WTC11 (cell line): Measurements from ENCODE around the gene ATN1. TPM values are rescaled to one million over a fixed set of nuclear protein-coding genes. Genes with fewer than 3 reads are reported as not detected.

ENCODE experiments used
- ATAC-seq: fragments of 200-7000 bp; cut with Tn5 transposase; 2 replicates; pipeline ENCODE4 v1.10.0; 2021; ENCODE audit warnings: mild to moderate bottlenecking, moderate library complexity
- CTCF ChIA-PET: fragments of 300-600 bp; sonication (Branson Sonifier 250); formaldehyde crosslinking; loops from one replicate; lab custom pipeline; 2021; ENCODE audit warnings: antibody characterized with exemption; lab: Charles Lee
- POLR2A ChIA-PET: fragments of 350-600 bp; sonication (Branson Sonifier 250); formaldehyde crosslinking; loops from one replicate; lab custom pipeline; 2021; ENCODE audit warnings: antibody characterized with exemption; lab: Charles Lee
- DNase-seq: peaks from one replicate; pipeline ENCODE4 v3.0.0; 2021; ENCODE audit warnings: low spot score
- H3K27ac Mint-ChIP-seq: 2 replicates; pipeline ENCODE4 v1.8.0; 2021; ENCODE audit warnings: mixed read lengths
- H3K27me3 Mint-ChIP-seq: 2 replicates; pipeline ENCODE4 v1.8.0; 2021; ENCODE audit warnings: low read depth, mild to moderate bottlenecking, moderate library complexity, mixed read lengths
- H3K36me3 Mint-ChIP-seq: 2 replicates; pipeline ENCODE4 v1.8.0; 2021; ENCODE audit warnings: mixed read lengths
- H3K4me1 Mint-ChIP-seq: 2 replicates; pipeline ENCODE4 v1.8.0; 2022; ENCODE audit warnings: mixed read lengths
- H3K4me3 Mint-ChIP-seq: 2 replicates; pipeline ENCODE4 v1.8.0; 2021; ENCODE audit warnings: mild to moderate bottlenecking, moderate library complexity, mixed read lengths
- H3K9me3 Mint-ChIP-seq: 2 replicates; pipeline ENCODE4 v1.8.0; 2021; ENCODE audit warnings: mixed read lengths
- ELF4 ChIP-seq: sonication (generic); formaldehyde crosslinking; IDR thresholded peaks from 2 replicates; pipeline ENCODE4 v1.8.1; 2022; ENCODE audit warnings: low read depth, mild to moderate bottlenecking, moderate library complexity, missing genetic modification reagents
- FOXP1 ChIP-seq: sonication (generic); formaldehyde crosslinking; IDR thresholded peaks from 2 replicates; pipeline ENCODE4 v1.8.0; 2022; ENCODE audit warnings: missing genetic modification reagents, mild to moderate bottlenecking, moderate library complexity, borderline replicate concordance
- HMGA2 ChIP-seq: fragments of 250-450 bp; sonication (Bioruptor Pico); IDR thresholded peaks from 2 replicates; pipeline ENCODE4 v1.4.0; 2021; ENCODE audit warnings: mild to moderate bottlenecking, moderate library complexity
- NFATC4 ChIP-seq: fragments of 250-450 bp; sonication (Bioruptor Pico); IDR thresholded peaks from 2 replicates; pipeline ENCODE4 v1.9.0; 2021; ENCODE audit warnings: mild to moderate bottlenecking
- NFE2L1 ChIP-seq: sonication (generic); formaldehyde crosslinking; IDR thresholded peaks from 2 replicates; pipeline ENCODE4 v1.8.1; 2023; ENCODE audit warnings: missing genetic modification reagents
- RORB ChIP-seq: fragments of 250-450 bp; sonication (Bioruptor Pico); IDR thresholded peaks from 2 replicates; pipeline ENCODE4 v1.9.0; 2021; ENCODE audit warnings: mild to moderate bottlenecking
- total RNA-seq: library from RNA; stranded (reverse); gene quantifications from 3 replicates; pipeline ENCODE4 v1.2.3, GENCODE V29; 2021
- TF ChIP-seq, protein P1 (sequence below): sonication (generic); formaldehyde crosslinking; IDR thresholded peaks from 2 replicates; pipeline ENCODE4 v1.8.1; 2022; ENCODE audit warnings: mild to moderate bottlenecking, missing genetic modification reagents, moderate library complexity, borderline replicate concordance
- TF ChIP-seq, protein P2 (sequence below): sonication (generic); formaldehyde crosslinking; IDR thresholded peaks from 2 replicates; pipeline ENCODE4 v1.8.0; 2023; ENCODE audit warnings: missing genetic modification reagents, mild to moderate bottlenecking, borderline replicate concordance
- TF ChIP-seq, protein P3 (sequence below): sonication (generic); formaldehyde crosslinking; IDR thresholded peaks from 2 replicates; pipeline ENCODE4 v1.8.1; 2023; ENCODE audit warnings: mild to moderate bottlenecking, missing genetic modification reagents
- TF ChIP-seq, protein P4 (sequence below): fragments of 250-450 bp; sonication (Bioruptor Pico); IDR thresholded peaks from 2 replicates; pipeline ENCODE4 v1.9.0; 2021; ENCODE audit warnings: mild to moderate bottlenecking, borderline replicate concordance
- TF ChIP-seq, protein P5 (sequence below): fragments of 250-450 bp; sonication (Bioruptor Pico); IDR thresholded peaks from 2 replicates; pipeline ENCODE4 v1.9.0; 2021; ENCODE audit warnings: moderate library complexity, mild to moderate bottlenecking, inconsistent platforms, borderline replicate concordance
- TF ChIP-seq, protein P6 (sequence below): fragments of 250-450 bp; sonication (Bioruptor Pico); IDR thresholded peaks from 2 replicates; pipeline ENCODE4 v1.8.0; 2021; ENCODE audit warnings: mild to moderate bottlenecking
- TF ChIP-seq, protein P7 (sequence below): sonication (generic); formaldehyde crosslinking; IDR thresholded peaks from 2 replicates; pipeline ENCODE4 v1.8.1; 2023; ENCODE audit warnings: mild to moderate bottlenecking, missing genetic modification reagents, borderline replicate concordance

ATN1 gene
- total RNA-seq, 1 experiment from 2014 or later: 87.1 TPM

DNA sequence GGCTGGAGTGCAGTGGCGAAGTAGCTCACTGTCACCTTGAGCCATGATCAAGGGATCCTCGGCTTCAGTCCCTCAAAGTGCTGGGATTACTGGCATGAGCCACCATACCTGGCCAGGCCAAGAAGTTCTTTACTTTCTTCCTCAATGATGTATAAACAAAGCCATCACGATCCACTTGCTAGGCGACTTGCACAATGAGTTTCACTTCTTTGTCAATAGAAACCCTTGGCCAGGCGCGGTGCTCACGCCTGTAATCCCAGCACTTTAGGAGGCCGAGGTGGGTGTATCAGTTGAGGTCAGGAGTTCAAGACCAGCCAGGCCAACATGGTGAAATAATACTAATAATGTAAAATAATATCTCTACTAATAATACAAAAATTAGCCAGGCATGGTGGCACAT lies 40.3 kb upstream of the ATN1 start:
- H3K4me3 Mint-ChIP-seq: no peak overlapping the region
- ChIA-PET POLR2A (interaction anchor here (0.8 kb wide), 1 partner anchor 14 kb away, joined by 3 read pairs; the partner anchor contains the start of gene SPSB2), CTCF (interaction anchor here (1.1 to 2.2 kb wide), 2 partner anchors 15 to 18 kb away, joined by 3 to 15 read pairs; partner anchors contain the start of gene SPSB2)
- H3K27me3 Mint-ChIP-seq: no peaks in the 10 kb centered on the region
- H3K36me3 Mint-ChIP-seq: peaks cover 7% of the 10 kb centered on the region; the same call in 1 of the 2 replicates
- H3K27ac Mint-ChIP-seq: peak overlapping the region; percentile 68; the same call in 1 of the 2 replicates
- H3K4me1 Mint-ChIP-seq: peaks cover 48% of the 10 kb centered on the region
- ATAC-seq: no peak
- TF ChIP-seq, protein P1, sequence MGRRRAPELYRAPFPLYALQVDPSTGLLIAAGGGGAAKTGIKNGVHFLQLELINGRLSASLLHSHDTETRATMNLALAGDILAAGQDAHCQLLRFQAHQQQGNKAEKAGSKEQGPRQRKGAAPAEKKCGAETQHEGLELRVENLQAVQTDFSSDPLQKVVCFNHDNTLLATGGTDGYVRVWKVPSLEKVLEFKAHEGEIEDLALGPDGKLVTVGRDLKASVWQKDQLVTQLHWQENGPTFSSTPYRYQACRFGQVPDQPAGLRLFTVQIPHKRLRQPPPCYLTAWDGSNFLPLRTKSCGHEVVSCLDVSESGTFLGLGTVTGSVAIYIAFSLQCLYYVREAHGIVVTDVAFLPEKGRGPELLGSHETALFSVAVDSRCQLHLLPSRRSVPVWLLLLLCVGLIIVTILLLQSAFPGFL (CRISPR knock-in tag): no peak
- TF ChIP-seq, protein P2, sequence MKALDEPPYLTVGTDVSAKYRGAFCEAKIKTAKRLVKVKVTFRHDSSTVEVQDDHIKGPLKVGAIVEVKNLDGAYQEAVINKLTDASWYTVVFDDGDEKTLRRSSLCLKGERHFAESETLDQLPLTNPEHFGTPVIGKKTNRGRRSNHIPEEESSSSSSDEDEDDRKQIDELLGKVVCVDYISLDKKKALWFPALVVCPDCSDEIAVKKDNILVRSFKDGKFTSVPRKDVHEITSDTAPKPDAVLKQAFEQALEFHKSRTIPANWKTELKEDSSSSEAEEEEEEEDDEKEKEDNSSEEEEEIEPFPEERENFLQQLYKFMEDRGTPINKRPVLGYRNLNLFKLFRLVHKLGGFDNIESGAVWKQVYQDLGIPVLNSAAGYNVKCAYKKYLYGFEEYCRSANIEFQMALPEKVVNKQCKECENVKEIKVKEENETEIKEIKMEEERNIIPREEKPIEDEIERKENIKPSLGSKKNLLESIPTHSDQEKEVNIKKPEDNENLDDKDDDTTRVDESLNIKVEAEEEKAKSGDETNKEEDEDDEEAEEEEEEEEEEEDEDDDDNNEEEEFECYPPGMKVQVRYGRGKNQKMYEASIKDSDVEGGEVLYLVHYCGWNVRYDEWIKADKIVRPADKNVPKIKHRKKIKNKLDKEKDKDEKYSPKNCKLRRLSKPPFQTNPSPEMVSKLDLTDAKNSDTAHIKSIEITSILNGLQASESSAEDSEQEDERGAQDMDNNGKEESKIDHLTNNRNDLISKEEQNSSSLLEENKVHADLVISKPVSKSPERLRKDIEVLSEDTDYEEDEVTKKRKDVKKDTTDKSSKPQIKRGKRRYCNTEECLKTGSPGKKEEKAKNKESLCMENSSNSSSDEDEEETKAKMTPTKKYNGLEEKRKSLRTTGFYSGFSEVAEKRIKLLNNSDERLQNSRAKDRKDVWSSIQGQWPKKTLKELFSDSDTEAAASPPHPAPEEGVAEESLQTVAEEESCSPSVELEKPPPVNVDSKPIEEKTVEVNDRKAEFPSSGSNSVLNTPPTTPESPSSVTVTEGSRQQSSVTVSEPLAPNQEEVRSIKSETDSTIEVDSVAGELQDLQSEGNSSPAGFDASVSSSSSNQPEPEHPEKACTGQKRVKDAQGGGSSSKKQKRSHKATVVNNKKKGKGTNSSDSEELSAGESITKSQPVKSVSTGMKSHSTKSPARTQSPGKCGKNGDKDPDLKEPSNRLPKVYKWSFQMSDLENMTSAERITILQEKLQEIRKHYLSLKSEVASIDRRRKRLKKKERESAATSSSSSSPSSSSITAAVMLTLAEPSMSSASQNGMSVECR (CRISPR knock-in tag): no peak
- TF ChIP-seq, all 79 proteins: peak for 0
- H3K9me3 Mint-ChIP-seq: no peaks in the 10 kb centered on the region
- no peak for DNase-seq

DNA sequence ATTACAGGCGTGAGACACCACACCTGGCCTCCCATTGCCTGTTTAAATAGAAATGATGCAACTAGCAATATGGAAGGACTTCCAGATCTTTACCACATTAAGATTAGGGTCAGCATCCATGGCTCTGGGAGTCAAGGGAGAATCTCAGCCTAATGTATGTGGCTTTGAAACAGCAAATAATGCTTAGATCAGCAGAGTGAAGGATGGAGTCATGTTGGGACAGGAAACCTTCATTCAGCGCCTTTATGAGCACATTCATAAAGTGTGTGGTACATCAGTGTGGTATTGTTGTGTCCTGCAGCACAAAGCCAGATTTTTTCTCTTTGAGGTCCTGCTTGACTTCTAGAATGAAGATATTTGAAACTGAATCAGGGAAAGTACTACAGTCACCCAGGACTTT lies 39.4 kb upstream of the ATN1 start:
- POLR2A ChIA-PET: no interaction called here
- peak overlapping the region; percentile 61 for H3K27ac Mint-ChIP-seq
- H3K9me3 Mint-ChIP-seq: no peaks in the 10 kb centered on the region
- no peak overlapping the region for H3K4me3 Mint-ChIP-seq
- no peak for DNase-seq
- ATAC-seq: no peak
- peaks cover 48% of the 10 kb centered on the region for H3K4me1 Mint-ChIP-seq
- no peaks in the 10 kb centered on the region for H3K27me3 Mint-ChIP-seq
- peaks cover 7% of the 10 kb centered on the region; the same call in 1 of the 2 replicates for H3K36me3 Mint-ChIP-seq
- CTCF ChIA-PET: interaction anchor here (2.2 kb wide), 1 partner anchor 16 kb away, joined by 15 read pairs; the partner anchor contains the start of gene SPSB2
- TF ChIP-seq, protein P3, sequence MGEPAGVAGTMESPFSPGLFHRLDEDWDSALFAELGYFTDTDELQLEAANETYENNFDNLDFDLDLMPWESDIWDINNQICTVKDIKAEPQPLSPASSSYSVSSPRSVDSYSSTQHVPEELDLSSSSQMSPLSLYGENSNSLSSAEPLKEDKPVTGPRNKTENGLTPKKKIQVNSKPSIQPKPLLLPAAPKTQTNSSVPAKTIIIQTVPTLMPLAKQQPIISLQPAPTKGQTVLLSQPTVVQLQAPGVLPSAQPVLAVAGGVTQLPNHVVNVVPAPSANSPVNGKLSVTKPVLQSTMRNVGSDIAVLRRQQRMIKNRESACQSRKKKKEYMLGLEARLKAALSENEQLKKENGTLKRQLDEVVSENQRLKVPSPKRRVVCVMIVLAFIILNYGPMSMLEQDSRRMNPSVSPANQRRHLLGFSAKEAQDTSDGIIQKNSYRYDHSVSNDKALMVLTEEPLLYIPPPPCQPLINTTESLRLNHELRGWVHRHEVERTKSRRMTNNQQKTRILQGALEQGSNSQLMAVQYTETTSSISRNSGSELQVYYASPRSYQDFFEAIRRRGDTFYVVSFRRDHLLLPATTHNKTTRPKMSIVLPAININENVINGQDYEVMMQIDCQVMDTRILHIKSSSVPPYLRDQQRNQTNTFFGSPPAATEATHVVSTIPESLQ (CRISPR knock-in tag): no peak
- TF ChIP-seq, protein P4, sequence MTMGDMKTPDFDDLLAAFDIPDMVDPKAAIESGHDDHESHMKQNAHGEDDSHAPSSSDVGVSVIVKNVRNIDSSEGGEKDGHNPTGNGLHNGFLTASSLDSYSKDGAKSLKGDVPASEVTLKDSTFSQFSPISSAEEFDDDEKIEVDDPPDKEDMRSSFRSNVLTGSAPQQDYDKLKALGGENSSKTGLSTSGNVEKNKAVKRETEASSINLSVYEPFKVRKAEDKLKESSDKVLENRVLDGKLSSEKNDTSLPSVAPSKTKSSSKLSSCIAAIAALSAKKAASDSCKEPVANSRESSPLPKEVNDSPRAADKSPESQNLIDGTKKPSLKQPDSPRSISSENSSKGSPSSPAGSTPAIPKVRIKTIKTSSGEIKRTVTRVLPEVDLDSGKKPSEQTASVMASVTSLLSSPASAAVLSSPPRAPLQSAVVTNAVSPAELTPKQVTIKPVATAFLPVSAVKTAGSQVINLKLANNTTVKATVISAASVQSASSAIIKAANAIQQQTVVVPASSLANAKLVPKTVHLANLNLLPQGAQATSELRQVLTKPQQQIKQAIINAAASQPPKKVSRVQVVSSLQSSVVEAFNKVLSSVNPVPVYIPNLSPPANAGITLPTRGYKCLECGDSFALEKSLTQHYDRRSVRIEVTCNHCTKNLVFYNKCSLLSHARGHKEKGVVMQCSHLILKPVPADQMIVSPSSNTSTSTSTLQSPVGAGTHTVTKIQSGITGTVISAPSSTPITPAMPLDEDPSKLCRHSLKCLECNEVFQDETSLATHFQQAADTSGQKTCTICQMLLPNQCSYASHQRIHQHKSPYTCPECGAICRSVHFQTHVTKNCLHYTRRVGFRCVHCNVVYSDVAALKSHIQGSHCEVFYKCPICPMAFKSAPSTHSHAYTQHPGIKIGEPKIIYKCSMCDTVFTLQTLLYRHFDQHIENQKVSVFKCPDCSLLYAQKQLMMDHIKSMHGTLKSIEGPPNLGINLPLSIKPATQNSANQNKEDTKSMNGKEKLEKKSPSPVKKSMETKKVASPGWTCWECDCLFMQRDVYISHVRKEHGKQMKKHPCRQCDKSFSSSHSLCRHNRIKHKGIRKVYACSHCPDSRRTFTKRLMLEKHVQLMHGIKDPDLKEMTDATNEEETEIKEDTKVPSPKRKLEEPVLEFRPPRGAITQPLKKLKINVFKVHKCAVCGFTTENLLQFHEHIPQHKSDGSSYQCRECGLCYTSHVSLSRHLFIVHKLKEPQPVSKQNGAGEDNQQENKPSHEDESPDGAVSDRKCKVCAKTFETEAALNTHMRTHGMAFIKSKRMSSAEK (CRISPR knock-in tag): no peak
- TF ChIP-seq, protein P5, sequence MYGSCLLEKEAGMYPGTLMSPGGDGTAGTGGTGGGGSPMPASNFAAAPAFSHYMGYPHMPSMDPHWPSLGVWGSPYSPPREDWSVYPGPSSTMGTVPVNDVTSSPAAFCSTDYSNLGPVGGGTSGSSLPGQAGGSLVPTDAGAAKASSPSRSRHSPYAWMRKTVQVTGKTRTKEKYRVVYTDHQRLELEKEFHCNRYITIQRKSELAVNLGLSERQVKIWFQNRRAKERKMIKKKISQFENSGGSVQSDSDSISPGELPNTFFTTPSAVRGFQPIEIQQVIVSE (CRISPR knock-in tag): no peak
- TF ChIP-seq, protein P6, sequence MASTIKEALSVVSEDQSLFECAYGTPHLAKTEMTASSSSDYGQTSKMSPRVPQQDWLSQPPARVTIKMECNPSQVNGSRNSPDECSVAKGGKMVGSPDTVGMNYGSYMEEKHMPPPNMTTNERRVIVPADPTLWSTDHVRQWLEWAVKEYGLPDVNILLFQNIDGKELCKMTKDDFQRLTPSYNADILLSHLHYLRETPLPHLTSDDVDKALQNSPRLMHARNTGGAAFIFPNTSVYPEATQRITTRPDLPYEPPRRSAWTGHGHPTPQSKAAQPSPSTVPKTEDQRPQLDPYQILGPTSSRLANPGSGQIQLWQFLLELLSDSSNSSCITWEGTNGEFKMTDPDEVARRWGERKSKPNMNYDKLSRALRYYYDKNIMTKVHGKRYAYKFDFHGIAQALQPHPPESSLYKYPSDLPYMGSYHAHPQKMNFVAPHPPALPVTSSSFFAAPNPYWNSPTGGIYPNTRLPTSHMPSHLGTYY (CRISPR knock-in tag): no peak
- TF ChIP-seq NFE2L1 (no peak), ELF4 (CRISPR knock-in tag) (no peak), RORB (CRISPR knock-in tag) (no peak), NFATC4 (CRISPR knock-in tag) (no peak), FOXP1 (CRISPR knock-in tag) (no peak), HMGA2 (CRISPR knock-in tag) (no peak)
- TF ChIP-seq, protein P7, sequence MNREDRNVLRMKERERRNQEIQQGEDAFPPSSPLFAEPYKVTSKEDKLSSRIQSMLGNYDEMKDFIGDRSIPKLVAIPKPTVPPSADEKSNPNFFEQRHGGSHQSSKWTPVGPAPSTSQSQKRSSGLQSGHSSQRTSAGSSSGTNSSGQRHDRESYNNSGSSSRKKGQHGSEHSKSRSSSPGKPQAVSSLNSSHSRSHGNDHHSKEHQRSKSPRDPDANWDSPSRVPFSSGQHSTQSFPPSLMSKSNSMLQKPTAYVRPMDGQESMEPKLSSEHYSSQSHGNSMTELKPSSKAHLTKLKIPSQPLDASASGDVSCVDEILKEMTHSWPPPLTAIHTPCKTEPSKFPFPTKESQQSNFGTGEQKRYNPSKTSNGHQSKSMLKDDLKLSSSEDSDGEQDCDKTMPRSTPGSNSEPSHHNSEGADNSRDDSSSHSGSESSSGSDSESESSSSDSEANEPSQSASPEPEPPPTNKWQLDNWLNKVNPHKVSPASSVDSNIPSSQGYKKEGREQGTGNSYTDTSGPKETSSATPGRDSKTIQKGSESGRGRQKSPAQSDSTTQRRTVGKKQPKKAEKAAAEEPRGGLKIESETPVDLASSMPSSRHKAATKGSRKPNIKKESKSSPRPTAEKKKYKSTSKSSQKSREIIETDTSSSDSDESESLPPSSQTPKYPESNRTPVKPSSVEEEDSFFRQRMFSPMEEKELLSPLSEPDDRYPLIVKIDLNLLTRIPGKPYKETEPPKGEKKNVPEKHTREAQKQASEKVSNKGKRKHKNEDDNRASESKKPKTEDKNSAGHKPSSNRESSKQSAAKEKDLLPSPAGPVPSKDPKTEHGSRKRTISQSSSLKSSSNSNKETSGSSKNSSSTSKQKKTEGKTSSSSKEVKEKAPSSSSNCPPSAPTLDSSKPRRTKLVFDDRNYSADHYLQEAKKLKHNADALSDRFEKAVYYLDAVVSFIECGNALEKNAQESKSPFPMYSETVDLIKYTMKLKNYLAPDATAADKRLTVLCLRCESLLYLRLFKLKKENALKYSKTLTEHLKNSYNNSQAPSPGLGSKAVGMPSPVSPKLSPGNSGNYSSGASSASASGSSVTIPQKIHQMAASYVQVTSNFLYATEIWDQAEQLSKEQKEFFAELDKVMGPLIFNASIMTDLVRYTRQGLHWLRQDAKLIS: no peak
